Heart left ventricle (tissue), 16 donors: Measurements from ENCODE around the gene TMEM229B. TPM values are rescaled to one million over a fixed set of nuclear protein-coding genes. Genes with fewer than 3 reads are reported as not detected.

Source experiments
- ATAC-seq, 4 donors: fragments of 200-7000 bp; cut with Tn5 transposase; one replicate each; pipeline ENCODE4 v1.9.1; 2020 to 2022; ENCODE audit warnings: moderate library complexity in 4 of 4, mild to moderate bottlenecking in 3 of 4, moderate number of reproducible peaks in 1 of 4
- DNase-seq, 5 donors: peaks; one replicate each; pipeline ENCODE4 v3.0.0-alpha.2; 2020
- H3K27ac ChIP-seq, 12 donors: fragments of 200-600 bp; sonication (generic) in 4 of 12; one replicate each; pipeline versions ENCODE4 v1.5.0 to v1.8.0; 2016 to 2022; ENCODE audit warnings: mild to moderate bottlenecking in 2 of 12
- H3K27me3 ChIP-seq, 9 donors: fragments of 200-600 bp; sonication (generic) in 2 of 9; one replicate each; pipeline versions ENCODE4 v1.5.1 to v1.8.0; 2016 to 2022; ENCODE audit warnings: mild to moderate bottlenecking in 3 of 9
- H3K36me3 ChIP-seq, 9 donors: fragments of 200-600 bp; sonication (generic) in 2 of 9; one replicate each; pipeline versions ENCODE4 v1.5.0 to v1.8.0; 2018 to 2022; ENCODE audit warnings: mild to moderate bottlenecking in 2 of 9
- H3K4me1 ChIP-seq, 12 donors: fragments of 200-600 bp; sonication (generic) in 4 of 12; one replicate each; pipeline versions ENCODE4 v1.5.0 to v1.8.0; 2016 to 2022; ENCODE audit warnings: mild to moderate bottlenecking in 3 of 12
- H3K4me3 ChIP-seq, 12 donors: fragments of 200-600 bp; sonication (generic) in 4 of 12; one replicate each; pipeline versions ENCODE4 v1.5.0 to v1.8.0; 2017 to 2022; ENCODE audit warnings: mild to moderate bottlenecking in 9 of 12, moderate library complexity in 4 of 12
- H3K9me3 ChIP-seq, 12 donors: fragments of 200-600 bp; sonication (generic) in 4 of 12; one replicate each; pipeline versions ENCODE4 v1.5.0 to v1.8.0; 2016 to 2022; ENCODE audit warnings: mild to moderate bottlenecking in 1 of 12
- CTCF ChIP-seq, 12 donors: fragments of 200-600 bp; sonication (generic) in 4 of 12; IDR thresholded peaks; one replicate each; pipeline versions ENCODE4 v1.5.0 to v1.8.0; 2018 to 2022; ENCODE audit warnings: antibody characterized with exemption in 12 of 12, mild to moderate bottlenecking in 5 of 12
- POLR2A ChIP-seq, 2 donors: fragments of 450-650 bp; IDR thresholded peaks; one replicate each; pipeline ENCODE4 v1.6.1; 2017; ENCODE audit warnings: antibody characterized with exemption in 2 of 2, mild to moderate bottlenecking in 2 of 2, moderate library complexity in 2 of 2
- WGBS, 4 donors: extraction: QIAGEN DNeasy Blood & Tissue Kit in 2 of 4; methylation state at CpG; one replicate each; pipeline versions ENCODE4 v1.1.5 to v1.1.7; 2013 to 2018; 5-methylcytosine and 5-hydroxymethylcytosine counted together
- intact Hi-C, 10 donors: fragments of 100-400 bp; cut with DNase I; formaldehyde crosslinking; loops; one replicate each; pipeline versions ENCODE4 v1.11.1 to v1.14.2; 2022
- polyA plus RNA-seq, 2 donors: library from polyadenylated mRNA; stranded (reverse); fragments of 200-250 nt; gene quantifications; one replicate each; pipeline ENCODE4 v1.2.3, GENCODE V29; 2013
- total RNA-seq, 9 donors: library from RNA; depleted of rRNA in 2 of 9; stranded (reverse); fragments of >200 nt in 2 of 9; fragmentation: NEBNext Ultra II Directional in 3 of 9; extraction: Animal tissue kit (Norgen Biotek cat#: 25700) in 3 of 9; gene quantifications; one replicate each; pipeline versions ENCODE4 v1.1.0 to v1.2.4, GENCODE V29; 2016 to 2023
- donor health status: ischemic (EF 13 %, LVEDD 7.1; RV severe dilation, severe dysfunction).
- donor health status: healthy with polysubstance abuse.
- donor health status: DM: no; HTN: yes; CAD: no.
- donor health status: DM: no; HTN: no; CAD: no.
- donor health status: ischemic (EF 25% LVEDD 6.9; RV normal size, moderate dysfunction).
- donor health status: ischemic (EF 25% LVEDD 5.7; RV mildly dilated, moderate dysfunction).
- donor health status: healthy.
- donor health status: DM: yes; HTN: yes; CAD: no.
- donor health status: ischemic (EF 35%, LVEDD 5.7; RV mildly dilated, moderate dysfunction).
- donor health status: nonischemic (EF 11% LVEDD 7.7; RV severe dilation, severe dysfunction).
- donor health status: DM: yes; HTN: yes; CAD: no.
- donor health status: PGD.
- donor health status: ischemic (EF 29% LVEDD 5.4; RV normal size, mild dysfunction).
- donor health status: nonischemic (EF 23%, LVEDD 6.1; RV moderate dilation, normal function).

TMEM229B gene
- total and polyA plus RNA-seq, 11 donors = 0.69 to 6.5 (median 1.7) TPM

DNA sequence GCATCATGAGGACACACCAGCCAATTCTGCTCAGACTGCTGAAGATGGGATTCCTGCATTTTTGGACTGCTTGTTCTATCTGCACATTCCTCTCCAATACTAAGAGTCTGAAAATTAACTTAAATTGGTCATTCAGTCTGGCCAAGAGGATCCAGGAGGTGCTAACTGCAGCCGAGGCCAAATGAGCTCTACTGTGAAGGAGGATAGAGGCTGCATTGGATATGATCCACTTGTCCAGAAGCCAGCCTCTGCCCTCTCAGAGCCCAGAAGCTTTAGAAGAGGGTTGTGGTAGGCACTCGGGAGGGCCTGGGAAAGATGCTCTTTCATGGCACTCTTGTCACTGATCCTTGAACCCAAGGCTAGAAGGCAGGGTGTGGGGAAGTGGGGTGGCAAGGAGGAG, 39.4 kb downstream of the TMEM229B start:
- intact Hi-C loops = no loop called here
- Histone ChIP-seq H3K36me3 (no peaks in the 10 kb centered on the region), H3K9me3 (no peaks in the 10 kb centered on the region), H3K4me1 (peaks cover 0 to 29% (median 2%) of the 10 kb centered on the region in 12 donors), H3K27me3 (no peaks in the 10 kb centered on the region), H3K4me3 (no peak overlapping the region), H3K27ac (no peak overlapping the region)
- WGBS, 4 donors = 68 to 87% (median 74%) methylated on average over 2 of the region's 2 CpGs
- DNase-seq (no peak), ATAC-seq (no peak)
- TF ChIP-seq POLR2A (IDR thresholded peaks at IDR 0.05) = no peak

- H3K9me3 ChIP-seq = no peaks in the 10 kb centered on the region
- WGBS, 4 donors = 37 to 64% (median 46%) methylated on average over 1 of the region's 1 CpG
- TF ChIP-seq CTCF (IDR thresholded peaks at IDR 0.05) (no peak), POLR2A (IDR thresholded peaks at IDR 0.05) (no peak)
- peak overlapping the region in 11 of 12 donors; percentile 13 to 81 (median 67) for H3K27ac ChIP-seq
- peak overlapping the region in 2 of 12 donors; percentile 3 to 5 for H3K4me3 ChIP-seq
- H3K4me1 ChIP-seq = peaks cover 0 to 28% (median 4%) of the 10 kb centered on the region in 12 donors
- ATAC-seq (peak in 2 of 4 donors; percentile 25 to 52), DNase-seq (no peak)
- no peaks in the 10 kb centered on the region for H3K36me3 ChIP-seq
- intact Hi-C loops = no loop called here
- H3K27me3 ChIP-seq = no peaks in the 10 kb centered on the region
Measured at GRCh38 chr14:67447033-67447381, 41.5 kb downstream of the TMEM229B start.

- peak overlapping the region in 2 of 12 donors; percentile 3 to 5 for H3K4me3 ChIP-seq
- intact Hi-C loops = no loop called here
- no peaks in the 10 kb centered on the region for H3K9me3 ChIP-seq
- no peaks in the 10 kb centered on the region for H3K27me3 ChIP-seq
- no peaks in the 10 kb centered on the region for H3K36me3 ChIP-seq
- TF ChIP-seq POLR2A (IDR thresholded peaks at IDR 0.05) (no peak), CTCF (IDR thresholded peaks at IDR 0.05) (no peak)
- DNase-seq = peak in 4 of 5 donors; percentile 34 to 61 (median 42)
- WGBS, 4 donors = 33 to 42% (median 39%) methylated on average over 7 to 8 of the region's 8 CpGs
- H3K4me1 ChIP-seq = peaks cover 0 to 33% (median 5%) of the 10 kb centered on the region in 12 donors
- ATAC-seq = peak; percentile 71 to 88 (median 76)
- peak overlapping the region in 11 of 12 donors; percentile 13 to 81 (median 67) for H3K27ac ChIP-seq
Measured at GRCh38 chr14:67446371-67447032, 42.0 kb downstream of the TMEM229B start.

DNA sequence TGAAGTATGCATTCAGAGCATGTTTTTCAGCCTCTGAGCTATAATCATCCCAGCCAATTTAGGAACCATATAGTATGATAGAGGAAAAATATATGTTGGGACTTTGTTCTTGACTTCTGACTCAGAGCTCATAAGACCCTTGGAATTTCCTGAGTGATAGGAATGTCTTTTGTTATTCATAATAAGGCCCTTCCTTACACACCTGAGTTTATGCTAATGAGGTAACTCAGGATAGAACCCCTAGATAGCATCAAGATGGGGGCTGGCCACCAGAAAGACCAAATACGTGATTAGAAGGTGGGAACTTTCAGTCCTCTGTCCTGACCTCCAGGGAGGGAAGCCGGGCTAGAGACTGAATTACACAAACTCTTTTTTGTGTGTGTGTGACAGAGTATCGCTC, 44.1 kb downstream of the TMEM229B start:
- Histone ChIP-seq H3K27ac (no peak overlapping the region), H3K4me3 (no peak overlapping the region), H3K27me3 (no peaks in the 10 kb centered on the region), H3K9me3 (no peaks in the 10 kb centered on the region), H3K4me1 (peaks cover 0 to 35% (median 5%) of the 10 kb centered on the region in 12 donors), H3K36me3 (no peaks in the 10 kb centered on the region)
- DNase-seq = no peak
- intact Hi-C loops = no loop called here
- TF ChIP-seq POLR2A (IDR thresholded peaks at IDR 0.05) (no peak), CTCF (IDR thresholded peaks at IDR 0.05) (no peak)
- no peak for ATAC-seq
- 78 to 88% (median 82%) methylated on average over 3 of the region's 3 CpGs for WGBS, 4 donors
